ENCODE measurements around the gene UPF3A. TPM values are rescaled to one million over a fixed set of nuclear protein-coding genes. Genes with fewer than 3 reads are reported as not detected.
"Not testable (repeated sequence)": the region's sequence is repeated elsewhere in the genome, so short reads cannot be mapped to it uniquely, and the experiment has no call there.

The UPF3A gene
- total and polyA plus RNA-seq, 7 donors = 15.1 to 33.6 (median 20.0) TPM

- Histone ChIP-seq H3K27me3 (ENCODE audit: insufficient read depth in 3 of 3, low read length in 2 of 3) (no peaks in the 10 kb centered on the region), H3K27ac (no peak overlapping the region), H3K4me3 (no peak overlapping the region), H3K4me1 (no peaks in the 10 kb centered on the region), H3K36me3 (ENCODE audit: insufficient read depth in 1 of 2, low read depth in 1 of 2) (no peaks in the 10 kb centered on the region), H3K9me3 (no peaks in the 10 kb centered on the region)
- intact Hi-C loops (cut with DNase I) = no loop called here
- TF ChIP-seq CTCF (IDR thresholded peaks at IDR 0.05) = peak; percentile 48
- 57 to 59% (median 59%) methylated on average over 10 of the region's 10 CpGs for whole genome bisulfite sequencing, 3 donors
- DNase-seq = peak in 1 of 2 donors; percentile 62
- ATAC-seq = peak in 2 of 4 donors; percentile 45 to 65
These were observed 58.6 kb downstream of the UPF3A start for GRCh38 chr13:114339857-114340534.

GRCh38 chr13:114341003-114341777, 59.8 kb downstream of the UPF3A start:
- Histone ChIP-seq H3K4me1 (no peaks in the 10 kb centered on the region), H3K4me3 (no peak overlapping the region), H3K36me3 (ENCODE audit: insufficient read depth in 1 of 2, low read depth in 1 of 2) (no peaks in the 10 kb centered on the region), H3K9me3 (no peaks in the 10 kb centered on the region), H3K27me3 (ENCODE audit: insufficient read depth in 3 of 3, low read length in 2 of 3) (no peaks in the 10 kb centered on the region), H3K27ac (no peak overlapping the region)
- WGBS, 3 donors = 55 to 64% (median 61%) methylated on average over 14 of the region's 14 CpGs
- DNase-seq (no peak), ATAC-seq (no peak)
- intact Hi-C loops (cut with DNase I) = no loop called here
- no peak for TF ChIP-seq CTCF (IDR thresholded peaks at IDR 0.05)

- ATAC-seq; H3K36me3 ChIP-seq (ENCODE audit: insufficient read depth in 1 of 2, low read depth in 1 of 2); DNase-seq; H3K4me3 ChIP-seq; H3K27me3 ChIP-seq (ENCODE audit: insufficient read depth in 3 of 3, low read length in 2 of 3); H3K27ac ChIP-seq; intact Hi-C loops (cut with DNase I); H3K4me1 ChIP-seq; H3K9me3 ChIP-seq: not testable (repeated sequence)
- WGBS, 3 donors = 61 to 67% (median 63%) methylated on average over 3 of the region's 3 CpGs
These were observed 65.9 kb downstream of the UPF3A start for GRCh38 chr13:114347256-114347655.

- H3K9me3 ChIP-seq; intact Hi-C loops (cut with DNase I); ATAC-seq; H3K27ac ChIP-seq; H3K4me3 ChIP-seq; H3K36me3 ChIP-seq (ENCODE audit: insufficient read depth in 1 of 2, low read depth in 1 of 2); H3K27me3 ChIP-seq (ENCODE audit: insufficient read depth in 3 of 3, low read length in 2 of 3); H3K4me1 ChIP-seq: not testable (repeated sequence)
- peak in 1 of 2 donors; percentile 59 for DNase-seq
- TF ChIP-seq CTCF (IDR thresholded peaks at IDR 0.05) = peak; percentile 18
- WGBS, 3 donors = 65 to 80% (median 75%) methylated on average over 19 to 34 of the region's 34 CpGs
These were observed 71.4 kb downstream of the UPF3A start for GRCh38 chr13:114352763-114353162.

GRCh38 chr13:114353382-114353781, 72.0 kb downstream of the UPF3A start:
- H3K9me3 ChIP-seq; DNase-seq; H3K4me1 ChIP-seq; H3K4me3 ChIP-seq; H3K27ac ChIP-seq; intact Hi-C loops (cut with DNase I); ATAC-seq; H3K27me3 ChIP-seq (ENCODE audit: insufficient read depth in 3 of 3, low read length in 2 of 3); H3K36me3 ChIP-seq (ENCODE audit: insufficient read depth in 1 of 2, low read depth in 1 of 2): not testable (repeated sequence)
- WGBS, 3 donors = 77 to 84% (median 82%) methylated on average over 12 to 38 of the region's 38 CpGs

Other genes with a start within 250 kb of the UPF3A start
- gene RASA3, start 149.0 kb upstream of the UPF3A start, total RNA-seq = 10 to 100 TPM in 3 of 4 donors, 1 to 10 TPM in 1; 9.2 to 20.2 (median 14.5) TPM
- gene RASA3, start 149.0 kb upstream of the UPF3A start, polyA plus RNA-seq = 10 to 100 TPM in 1 of 3 donors, 1 to 10 TPM in 2; 4.8 to 24.4 (median 5.2) TPM
- not detected for gene CFAP97D2, start 102.3 kb upstream of the UPF3A start, total RNA-seq
- gene CFAP97D2, start 102.3 kb upstream of the UPF3A start, polyA plus RNA-seq = under 1 TPM in 1 of 3 donors, not detected in 2; 0.09 TPM
- 10 to 100 TPM; 29.6 to 42.0 (median 37.6) TPM for gene CDC16, start 46.7 kb upstream of the UPF3A start, total RNA-seq
- 10 to 100 TPM; 41.5 to 59.6 (median 51.8) TPM for gene CDC16, start 46.7 kb upstream of the UPF3A start, polyA plus RNA-seq
- gene CHAMP1, start 32.9 kb downstream of the UPF3A start, total RNA-seq = 10 to 100 TPM; 11.6 to 14.8 (median 13.0) TPM
- gene CHAMP1, start 32.9 kb downstream of the UPF3A start, polyA plus RNA-seq = 10 to 100 TPM in 1 of 3 donors, 1 to 10 TPM in 2; 4.7 to 11.7 (median 9.6) TPM

Measured in psoas muscle (tissue), 8 donors.